Uterus (tissue), 2 donors: ENCODE measurements around the gene PML.

Experiments
- POLR2A ChIP-seq, 2 donors: fragments of 450-650 bp; IDR thresholded peaks; one replicate each; pipeline ENCODE4 v1.6.1; 2016; ENCODE audit warnings: antibody characterized with exemption in 2 of 2, mild to moderate bottlenecking in 1 of 2, moderate library complexity in 1 of 2
- TF ChIP-seq, protein P1 (sequence below), 4 experiments: fragments of 200-600 bp in 2 of 4; fragments of 450-650 bp in 2 of 4; sonication (generic) in 2 of 4; IDR thresholded peaks; one replicate each; pipeline ENCODE4 v1.5.1; 2016 to 2019; ENCODE audit warnings: antibody characterized with exemption in 4 of 4, mild to moderate bottlenecking in 2 of 4, moderate library complexity in 1 of 4

GRCh38 chr15:74007820-74008371 is 13.4 kb downstream of the PML start:
- TF ChIP-seq, protein P1, sequence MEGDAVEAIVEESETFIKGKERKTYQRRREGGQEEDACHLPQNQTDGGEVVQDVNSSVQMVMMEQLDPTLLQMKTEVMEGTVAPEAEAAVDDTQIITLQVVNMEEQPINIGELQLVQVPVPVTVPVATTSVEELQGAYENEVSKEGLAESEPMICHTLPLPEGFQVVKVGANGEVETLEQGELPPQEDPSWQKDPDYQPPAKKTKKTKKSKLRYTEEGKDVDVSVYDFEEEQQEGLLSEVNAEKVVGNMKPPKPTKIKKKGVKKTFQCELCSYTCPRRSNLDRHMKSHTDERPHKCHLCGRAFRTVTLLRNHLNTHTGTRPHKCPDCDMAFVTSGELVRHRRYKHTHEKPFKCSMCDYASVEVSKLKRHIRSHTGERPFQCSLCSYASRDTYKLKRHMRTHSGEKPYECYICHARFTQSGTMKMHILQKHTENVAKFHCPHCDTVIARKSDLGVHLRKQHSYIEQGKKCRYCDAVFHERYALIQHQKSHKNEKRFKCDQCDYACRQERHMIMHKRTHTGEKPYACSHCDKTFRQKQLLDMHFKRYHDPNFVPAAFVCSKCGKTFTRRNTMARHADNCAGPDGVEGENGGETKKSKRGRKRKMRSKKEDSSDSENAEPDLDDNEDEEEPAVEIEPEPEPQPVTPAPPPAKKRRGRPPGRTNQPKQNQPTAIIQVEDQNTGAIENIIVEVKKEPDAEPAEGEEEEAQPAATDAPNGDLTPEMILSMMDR (IDR thresholded peaks at IDR 0.05): no peak
- TF ChIP-seq POLR2A (IDR thresholded peaks at IDR 0.05): no peak
